B cell (primary cell): Measurements from ENCODE around the gene KCNQ1OT1. TPM values are rescaled to one million over a fixed set of nuclear protein-coding genes. Genes with fewer than 3 reads are reported as not detected.

ENCODE experiments used
- ATAC-seq: fragments of 200-7000 bp; cut with Tn5 transposase; one replicate; pipeline ENCODE4 v1.10.0; 2021; ENCODE audit warnings: low read depth, mild to moderate bottlenecking, moderate number of reproducible peaks, moderate library complexity
- CTCF ChIA-PET: fragments of 350-600 bp; sonication (Branson Sonifier 250); formaldehyde crosslinking; loops from one replicate; lab custom pipeline; 2021; ENCODE audit warnings: antibody characterized with exemption, inconsistent platforms; lab: Charles Lee
- POLR2A ChIA-PET: fragments of 350-600 bp; sonication (Branson Sonifier 250); formaldehyde crosslinking; loops from one replicate; lab custom pipeline; 2021; ENCODE audit warnings: antibody characterized with exemption; lab: Charles Lee
- DNase-seq: peaks from one replicate; pipeline ENCODE4 v3.0.0; 2013
- H2AFZ ChIP-seq: 2 replicates; pipeline ENCODE4 v1.6.1; 2012; ENCODE audit warnings: mild to moderate bottlenecking, low read depth, low read length; ENCODE audit not compliant: insufficient read depth, poor library complexity, severe bottlenecking
- H3K27ac ChIP-seq, 2 donors: 1 replicate in 1 of 2; 2 replicates in 1 of 2; pipeline ENCODE4 v1.5.1; 2012 to 2013; ENCODE audit warnings: low read length in 2 of 2, mild to moderate bottlenecking in 2 of 2, moderate library complexity in 1 of 2
- H3K27me3 ChIP-seq, 4 experiments: fragments of 200-600 bp in 1 of 4; sonication (generic) in 1 of 4; replicated peaks in 1 of 4; 1 replicate in 2 of 4; 2 replicates in 2 of 4; pipeline versions ENCODE4 v1.6.1 to v1.7.0; 2013 to 2016; ENCODE audit warnings: low read length in 3 of 4, mild to moderate bottlenecking in 2 of 4, mixed read lengths in 1 of 4, moderate library complexity in 1 of 4; ENCODE audit not compliant: insufficient read depth in 4 of 4, control insufficient read depth in 3 of 4; ENCODE audit errors: control extremely low read depth in 1 of 4
- H3K36me3 ChIP-seq, 2 experiments: replicated peaks in 1 of 2; 1 replicate in 1 of 2; 2 replicates in 1 of 2; pipeline versions ENCODE4 v1.6.1 to v1.7.1; 2013; ENCODE audit warnings: low read length in 1 of 2; ENCODE audit not compliant: insufficient read depth in 2 of 2, control insufficient read depth in 1 of 2; ENCODE audit errors: control extremely low read depth in 1 of 2, extremely low read depth in 1 of 2
- H3K4me1 ChIP-seq, 2 donors: fragments of 200-600 bp in 1 of 2; sonication (generic) in 1 of 2; 1 replicate in 1 of 2; 2 replicates in 1 of 2; pipeline versions ENCODE4 v1.5.1 to v1.6.1; 2013 to 2017; ENCODE audit warnings: low read length in 2 of 2; ENCODE audit not compliant: control insufficient read depth in 2 of 2, insufficient read depth in 2 of 2
- H3K4me2 ChIP-seq: replicated peaks from 2 replicates; pipeline ENCODE3; 2012; ENCODE audit warnings: mild to moderate bottlenecking, low read depth, low read length; ENCODE audit not compliant: poor library complexity, severe bottlenecking
- H3K4me3 ChIP-seq, 5 experiments: fragments of 200-600 bp in 1 of 5; sonication (generic) in 1 of 5; 1 replicate in 3 of 5; 2 replicates in 2 of 5; pipeline versions ENCODE4 v1.5.1 to v1.7.0; 2011 to 2016; ENCODE audit warnings: low read length in 4 of 5, mild to moderate bottlenecking in 4 of 5, low read depth in 2 of 5, control low read depth in 1 of 5, moderate library complexity in 1 of 5; ENCODE audit not compliant: insufficient read depth in 1 of 5; ENCODE audit errors: control extremely low read depth in 1 of 5, extremely low read depth in 1 of 5
- H3K79me2 ChIP-seq: fragments of 200-600 bp; sonication (generic); one replicate; pipeline ENCODE4 v1.6.0; 2016; ENCODE audit warnings: low read length; ENCODE audit not compliant: control insufficient read depth, insufficient read depth
- H3K9ac ChIP-seq: fragments of 200-600 bp; sonication (generic); 2 replicates; pipeline ENCODE4 v1.6.1; 2017; ENCODE audit warnings: mild to moderate bottlenecking, low read length, moderate library complexity
- H3K9me3 ChIP-seq, 3 donors: one replicate each; pipeline versions ENCODE4 v1.6.1 to v1.7.1; 2013; ENCODE audit warnings: low read length in 2 of 3; ENCODE audit not compliant: control insufficient read depth in 2 of 3, insufficient read depth in 1 of 3; ENCODE audit errors: control extremely low read depth in 1 of 3
- H4K20me1 ChIP-seq: 2 replicates; pipeline ENCODE4 v1.6.0; 2012; ENCODE audit warnings: mild to moderate bottlenecking, low read length; ENCODE audit not compliant: insufficient read depth, control insufficient read depth, poor library complexity, severe bottlenecking
- H3K27ac Mint-ChIP-seq: one replicate; pipeline ENCODE4 v1.8.0; 2021; ENCODE audit warnings: mixed read lengths
- H3K27me3 Mint-ChIP-seq: one replicate; pipeline ENCODE4 v1.8.0; 2021; ENCODE audit warnings: mixed read lengths
- H3K4me1 Mint-ChIP-seq: one replicate; pipeline ENCODE4 v1.8.0; 2021; ENCODE audit warnings: mixed read lengths
- H3K4me3 Mint-ChIP-seq: one replicate; pipeline ENCODE4 v1.8.0; 2021; ENCODE audit warnings: mixed read lengths
- H3K9me3 Mint-ChIP-seq: one replicate; pipeline ENCODE4 v1.8.0; 2022; ENCODE audit warnings: mixed read lengths; ENCODE audit not compliant: insufficient read depth
- EZH2 ChIP-seq: IDR thresholded peaks from 2 replicates; pipeline ENCODE4 v1.6.1; 2012; ENCODE audit warnings: borderline replicate concordance, low read depth, mild to moderate bottlenecking, moderate library complexity, low read length; ENCODE audit not compliant: insufficient read depth, poor library complexity, severe bottlenecking
- WGBS: methylation state at CpG from one replicate; pipeline ENCODE4 v1.1.5; 2013; ENCODE audit warnings: missing lambda C conversion rate; ENCODE audit not compliant: insufficient coverage; 5-methylcytosine and 5-hydroxymethylcytosine counted together
- intact Hi-C: fragments of 100-400 bp; cut with micrococcal nuclease; formaldehyde crosslinking; loops from one replicate; pipeline ENCODE4 v1.10.0; 2022
- polyA plus RNA-seq: library from polyadenylated mRNA; depleted of rRNA; stranded (reverse); fragments of >200 nt; gene quantifications from 2 replicates; pipeline ENCODE4 v1.2.3, GENCODE V29; 2012
- total RNA-seq, 2 donors: library from RNA; stranded (reverse); fragments of 120-200 nt in 1 of 2; gene quantifications; 1 replicate in 1 of 2; 2 replicates in 1 of 2; pipeline versions ENCODE4 v1.2.3 to v1.2.4, GENCODE V29; 2013 to 2022
- TF ChIP-seq, protein P1 (sequence below): fragments of 200-600 bp; IDR thresholded peaks from one replicate; pipeline ENCODE4 v1.8.0; 2022; ENCODE audit warnings: antibody characterized with exemption, mild to moderate bottlenecking

Gene KCNQ1OT1
- total and polyA plus RNA-seq, 2 donors (not counting 1 experiment from before 2014, with no cell fraction given): 0.03 to 0.89 TPM

DNA sequence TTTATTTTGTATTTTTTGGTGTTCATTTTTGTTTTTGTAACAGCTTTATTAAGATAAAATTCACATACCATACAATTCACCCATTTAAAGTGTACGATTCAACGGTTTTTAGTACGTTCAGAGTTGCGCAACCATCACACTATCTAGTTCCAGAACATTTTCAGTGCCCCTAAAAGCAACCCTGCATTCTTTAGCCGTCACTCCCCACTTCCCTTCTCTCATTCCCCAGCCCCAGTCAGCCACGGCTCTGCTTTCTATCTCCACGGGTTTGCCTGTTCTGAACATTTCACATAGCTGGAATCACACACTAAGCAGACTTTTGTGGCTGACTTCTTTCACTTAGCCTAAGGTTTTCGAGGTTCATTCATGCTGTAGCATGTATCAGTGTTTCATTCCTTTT lies 9.6 kb upstream of the KCNQ1OT1 start:
- no peaks in the 10 kb centered on the region for H3K9me3 Mint-ChIP-seq
- Histone ChIP-seq H3K9ac (no peak overlapping the region), H3K4me1 (peaks cover 0 to under 1% of the 10 kb centered on the region in 2 donors), H3K4me2 (no peak overlapping the region), H3K9me3 (peaks cover 2 to 28% (median 6%) of the 10 kb centered on the region in 3 donors), H3K79me2 (no peaks in the 10 kb centered on the region), H3K4me3 (no peak overlapping the region), H3K36me3 (peaks cover 0 to 3% of the 10 kb centered on the region in 2 experiments), H3K27me3 (peaks cover 0 to 2% (median 0%) of the 10 kb centered on the region in 4 experiments), H4K20me1 (peaks cover 1% of the 10 kb centered on the region), H3K27ac (no peak overlapping the region), H2AFZ (no peak overlapping the region)
- H3K27ac Mint-ChIP-seq: peak overlapping the region; percentile 1
- ATAC-seq (no peak), DNase-seq (no peak)
- ChIA-PET CTCF (no interaction called here), POLR2A (no interaction called here)
- no peaks in the 10 kb centered on the region for H3K27me3 Mint-ChIP-seq
- 88% methylated on average over 7 of the region's 8 CpGs for WGBS
- intact Hi-C loops: no loop called here
- TF ChIP-seq, protein P1, sequence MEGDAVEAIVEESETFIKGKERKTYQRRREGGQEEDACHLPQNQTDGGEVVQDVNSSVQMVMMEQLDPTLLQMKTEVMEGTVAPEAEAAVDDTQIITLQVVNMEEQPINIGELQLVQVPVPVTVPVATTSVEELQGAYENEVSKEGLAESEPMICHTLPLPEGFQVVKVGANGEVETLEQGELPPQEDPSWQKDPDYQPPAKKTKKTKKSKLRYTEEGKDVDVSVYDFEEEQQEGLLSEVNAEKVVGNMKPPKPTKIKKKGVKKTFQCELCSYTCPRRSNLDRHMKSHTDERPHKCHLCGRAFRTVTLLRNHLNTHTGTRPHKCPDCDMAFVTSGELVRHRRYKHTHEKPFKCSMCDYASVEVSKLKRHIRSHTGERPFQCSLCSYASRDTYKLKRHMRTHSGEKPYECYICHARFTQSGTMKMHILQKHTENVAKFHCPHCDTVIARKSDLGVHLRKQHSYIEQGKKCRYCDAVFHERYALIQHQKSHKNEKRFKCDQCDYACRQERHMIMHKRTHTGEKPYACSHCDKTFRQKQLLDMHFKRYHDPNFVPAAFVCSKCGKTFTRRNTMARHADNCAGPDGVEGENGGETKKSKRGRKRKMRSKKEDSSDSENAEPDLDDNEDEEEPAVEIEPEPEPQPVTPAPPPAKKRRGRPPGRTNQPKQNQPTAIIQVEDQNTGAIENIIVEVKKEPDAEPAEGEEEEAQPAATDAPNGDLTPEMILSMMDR: no peak
- TF ChIP-seq EZH2: no peak
- no peak overlapping the region for H3K4me3 Mint-ChIP-seq
- H3K4me1 Mint-ChIP-seq: peaks cover 2% of the 10 kb centered on the region

DNA sequence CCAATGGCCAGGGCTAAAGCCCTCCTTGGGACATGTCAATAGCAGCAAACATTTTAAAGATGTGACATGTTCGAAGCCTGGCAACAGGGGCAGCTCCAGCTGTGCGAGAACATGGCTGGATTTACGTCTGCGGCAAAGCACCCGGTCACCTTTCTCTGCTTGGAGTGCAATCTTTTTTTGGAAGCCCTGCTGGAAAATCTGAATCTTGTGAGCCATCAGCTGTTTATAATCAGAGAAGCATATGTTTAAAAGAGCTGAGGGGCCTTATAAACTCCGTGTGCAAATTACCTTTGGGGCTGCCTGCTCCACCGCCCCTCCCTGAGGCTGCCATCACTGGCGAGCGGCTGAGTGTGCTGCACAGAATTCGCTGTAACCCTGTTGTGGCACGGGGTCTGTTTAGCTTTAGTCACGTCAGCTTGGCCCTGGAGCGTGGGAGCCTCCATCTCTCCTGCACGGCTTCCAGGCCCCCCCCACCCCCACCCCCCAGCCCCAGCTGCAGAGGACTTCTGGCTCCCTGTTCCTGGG lies 9.0 kb upstream of the KCNQ1OT1 start:
- Histone ChIP-seq H3K79me2 (no peaks in the 10 kb centered on the region), H3K4me1 (peaks cover 3 to 6% of the 10 kb centered on the region in 2 donors), H3K4me3 (no peak overlapping the region), H3K27ac (no peak overlapping the region), H3K36me3 (peaks cover 0 to 3% of the 10 kb centered on the region in 2 experiments), H3K9ac (no peak overlapping the region), H4K20me1 (peaks cover 8% of the 10 kb centered on the region), H3K4me2 (no peak overlapping the region), H3K9me3 (peaks cover 2 to 34% (median 6%) of the 10 kb centered on the region in 3 donors), H3K27me3 (peaks cover 0 to 2% (median 0%) of the 10 kb centered on the region in 4 experiments), H2AFZ (no peak overlapping the region)
- ATAC-seq: no peak
- peaks cover 7% of the 10 kb centered on the region for H3K4me1 Mint-ChIP-seq
- no peaks in the 10 kb centered on the region for H3K9me3 Mint-ChIP-seq
- H3K27me3 Mint-ChIP-seq: no peaks in the 10 kb centered on the region
- DNase-seq: no peak
- intact Hi-C loops: no loop called here
- H3K4me3 Mint-ChIP-seq: no peak overlapping the region
- ChIA-PET POLR2A (no interaction called here), CTCF (no interaction called here)
- WGBS: 96% methylated on average over 10 of the region's 14 CpGs
- no peak for TF ChIP-seq EZH2
- TF ChIP-seq, protein P1: no peak
- H3K27ac Mint-ChIP-seq: no peak overlapping the region
